Suprapubic skin (tissue), 4 donors: ENCODE data around the gene IFT80. TPM values are rescaled to one million over a fixed set of nuclear protein-coding genes. Genes with fewer than 3 reads are reported as not detected.
A peak's percentile ranks its signal among the peaks of the same experiment; 100 is the strongest.

Experiments
- DNase-seq, 2 donors: peaks; one replicate each; pipeline ENCODE4 v3.0.0-alpha.2; 2019; ENCODE audit warnings: low spot score in 2 of 2
- H3K27ac ChIP-seq: fragments of 200-600 bp; sonication (generic); one replicate; pipeline ENCODE4 v1.5.1; 2019
- H3K27me3 ChIP-seq: fragments of 200-600 bp; sonication (generic); one replicate; pipeline ENCODE4 v1.5.1; 2019
- H3K36me3 ChIP-seq: fragments of 200-600 bp; sonication (generic); one replicate; pipeline ENCODE4 v1.5.1; 2019
- H3K4me1 ChIP-seq: fragments of 200-600 bp; sonication (generic); one replicate; pipeline ENCODE4 v1.5.1; 2019
- H3K4me3 ChIP-seq: fragments of 200-600 bp; sonication (generic); one replicate; pipeline ENCODE4 v1.5.1; 2019; ENCODE audit warnings: mild to moderate bottlenecking
- H3K9me3 ChIP-seq: fragments of 200-600 bp; sonication (generic); one replicate; pipeline ENCODE4 v1.5.1; 2019
- CTCF ChIP-seq, 2 donors: fragments of 200-600 bp in 1 of 2; fragments of 450-650 bp in 1 of 2; sonication (generic) in 1 of 2; IDR thresholded peaks; one replicate each; pipeline ENCODE4 v1.5.1; 2016 to 2019; ENCODE audit warnings: antibody characterized with exemption in 2 of 2, mild to moderate bottlenecking in 1 of 2, moderate library complexity in 1 of 2
- EP300 ChIP-seq: sonication (generic); formaldehyde crosslinking; IDR thresholded peaks from one replicate; pipeline ENCODE4 v1.6.1; 2017; ENCODE audit warnings: antibody characterized with exemption
- POLR2A ChIP-seq, 2 donors: fragments of 450-650 bp; IDR thresholded peaks; one replicate each; pipeline ENCODE4 v1.6.1; 2017; ENCODE audit warnings: antibody characterized with exemption in 2 of 2, mild to moderate bottlenecking in 2 of 2, moderate library complexity in 2 of 2
- POLR2AphosphoS5 ChIP-seq, 3 donors: sonication (generic); formaldehyde crosslinking; IDR thresholded peaks; one replicate each; pipeline ENCODE4 v1.6.1; 2017; ENCODE audit warnings: antibody characterized with exemption in 3 of 3
- WGBS: methylation state at CpG from one replicate; pipeline ENCODE4 v1.1.5; 2018; 5-methylcytosine and 5-hydroxymethylcytosine counted together
- total RNA-seq, 4 donors: library from RNA; depleted of rRNA; stranded (reverse); fragments of >200 nt; gene quantifications; one replicate each; pipeline ENCODE4 v1.1.0, GENCODE V29; 2016

Gene IFT80
- total RNA-seq, 4 donors from 2014 or later = 9.1 to 21.3 (median 17.2) TPM

- H3K4me1 ChIP-seq = no peaks in the 10 kb centered on the region
- 84% methylated on average over 4 of the region's 4 CpGs for WGBS
- peaks cover 16% of the 10 kb centered on the region for H3K36me3 ChIP-seq
- TF ChIP-seq CTCF (IDR thresholded peaks at IDR 0.05) (no peak), EP300 (no peak), POLR2A (IDR thresholded peaks at IDR 0.05) (no peak), POLR2AphosphoS5 (IDR thresholded peaks at IDR 0.05) (no peak)
- DNase-seq = no peak
- no peak overlapping the region for H3K27ac ChIP-seq
- no peaks in the 10 kb centered on the region for H3K27me3 ChIP-seq
- no peaks in the 10 kb centered on the region for H3K9me3 ChIP-seq
- no peak overlapping the region for H3K4me3 ChIP-seq
These were observed 43.2 kb downstream of the IFT80 start for GRCh38 chr3:160355826-160356225.

- no peaks in the 10 kb centered on the region for H3K27me3 ChIP-seq
- no peaks in the 10 kb centered on the region for H3K9me3 ChIP-seq
- WGBS = 58% methylated on average over 2 of the region's 2 CpGs
- H3K4me1 ChIP-seq = no peaks in the 10 kb centered on the region
- no peak overlapping the region for H3K4me3 ChIP-seq
- TF ChIP-seq POLR2AphosphoS5 (IDR thresholded peaks at IDR 0.05) = no peak
- no peak for TF ChIP-seq POLR2A (IDR thresholded peaks at IDR 0.05)
- TF ChIP-seq CTCF (IDR thresholded peaks at IDR 0.05) = no peak
- no peak for TF ChIP-seq EP300
- no peak for DNase-seq
- peaks cover 3% of the 10 kb centered on the region for H3K36me3 ChIP-seq
- H3K27ac ChIP-seq = no peak overlapping the region
These were observed 52.5 kb downstream of the IFT80 start for GRCh38 chr3:160346511-160346910.

- Histone ChIP-seq H3K9me3 (no peaks in the 10 kb centered on the region), H3K4me3 (no peak overlapping the region), H3K4me1 (no peaks in the 10 kb centered on the region), H3K27ac (no peak overlapping the region), H3K27me3 (no peaks in the 10 kb centered on the region), H3K36me3 (no peaks in the 10 kb centered on the region)
- no peak for DNase-seq
- peak in 1 of 2 donors; percentile 15 for TF ChIP-seq CTCF (IDR thresholded peaks at IDR 0.05)
- TF ChIP-seq POLR2A (IDR thresholded peaks at IDR 0.05) = no peak
- WGBS = 11% methylated on average over 1 of the region's 1 CpG
These were observed 55.9 kb downstream of the IFT80 start for GRCh38 chr3:160343132-160343531.

DNA sequence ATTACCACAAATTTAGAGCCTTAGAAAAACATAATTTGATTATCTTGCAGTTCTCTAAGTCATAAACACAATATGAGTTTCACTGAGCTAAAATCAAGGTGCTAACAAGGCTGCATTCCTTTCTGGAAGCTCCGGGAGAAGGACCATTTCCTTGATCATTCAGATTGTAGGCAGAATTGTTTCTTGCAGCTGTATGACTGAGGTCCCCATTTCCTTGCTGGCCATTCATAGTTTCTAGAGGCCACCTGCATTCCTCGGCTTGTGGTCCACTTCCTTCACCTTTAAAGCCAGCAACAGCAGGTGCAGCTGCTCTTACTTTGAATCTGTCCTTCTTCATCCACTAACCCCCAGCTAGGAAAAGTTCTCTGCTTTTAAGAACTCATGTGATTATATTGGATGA lies 58.7 kb downstream of the IFT80 start:
- no peak for TF ChIP-seq POLR2A (IDR thresholded peaks at IDR 0.05)
- TF ChIP-seq CTCF (IDR thresholded peaks at IDR 0.05) = no peak
- TF ChIP-seq EP300 = no peak
- no peak for TF ChIP-seq POLR2AphosphoS5 (IDR thresholded peaks at IDR 0.05)
- DNase-seq = no peak
- H3K4me1 ChIP-seq = no peaks in the 10 kb centered on the region
- H3K9me3 ChIP-seq = no peaks in the 10 kb centered on the region
- H3K36me3 ChIP-seq = no peaks in the 10 kb centered on the region
- H3K27me3 ChIP-seq = no peaks in the 10 kb centered on the region
- H3K27ac ChIP-seq = no peak overlapping the region
- no peak overlapping the region for H3K4me3 ChIP-seq
- WGBS = 92% methylated on average over 2 of the region's 2 CpGs

- no peak for DNase-seq
- TF ChIP-seq EP300 = no peak
- TF ChIP-seq CTCF (IDR thresholded peaks at IDR 0.05) = no peak
- no peaks in the 10 kb centered on the region for H3K36me3 ChIP-seq
- H3K9me3 ChIP-seq = no peaks in the 10 kb centered on the region
- no peaks in the 10 kb centered on the region for H3K27me3 ChIP-seq
- 85% methylated on average over 3 of the region's 3 CpGs for WGBS
- no peak overlapping the region for H3K4me3 ChIP-seq
- H3K4me1 ChIP-seq = no peaks in the 10 kb centered on the region
- H3K27ac ChIP-seq = no peak overlapping the region
These were observed 67.7 kb downstream of the IFT80 start for GRCh38 chr3:160331127-160331937.
